Measurements from ENCODE around the gene RASL12.
"Not testable (repeated sequence)": the region's sequence is repeated elsewhere in the genome, so short reads cannot be mapped to it uniquely, and the experiment has no call there.

Gene RASL12

GRCh38 chr15:65079580-65079979, 11.8 kb upstream of the RASL12 start:
- Histone ChIP-seq H3K9ac (ENCODE audit: low read length) (no peak overlapping the region), H3K27me3 (ENCODE audit: control insufficient read depth, insufficient read depth, low read length) (no peaks in the 10 kb centered on the region), H3K36me3 (ENCODE audit: control insufficient read depth, low read depth, low read length) (no peaks in the 10 kb centered on the region), H3K4me1 (ENCODE audit: control insufficient read depth, low read depth, low read length) (peaks cover 25% of the 10 kb centered on the region), H3K4me3 (ENCODE audit: low read length) (no peak overlapping the region), H3K9me3 (ENCODE audit: control insufficient read depth, low read depth, low read length) (no peaks in the 10 kb centered on the region), H3K27ac (ENCODE audit: low read length) (no peak overlapping the region)

GRCh38 chr15:65077981-65078352, 10.2 kb upstream of the RASL12 start:
- no peaks in the 10 kb centered on the region for H3K27me3 ChIP-seq (ENCODE audit: control insufficient read depth, insufficient read depth, low read length)
- no peak overlapping the region for H3K27ac ChIP-seq (ENCODE audit: low read length)
- no peak overlapping the region for H3K4me3 ChIP-seq (ENCODE audit: low read length)
- no peaks in the 10 kb centered on the region for H3K9me3 ChIP-seq (ENCODE audit: control insufficient read depth, low read depth, low read length)
- no peak overlapping the region for H3K9ac ChIP-seq (ENCODE audit: low read length)
- H3K36me3 ChIP-seq (ENCODE audit: control insufficient read depth, low read depth, low read length) = no peaks in the 10 kb centered on the region
- peaks cover 9% of the 10 kb centered on the region for H3K4me1 ChIP-seq (ENCODE audit: control insufficient read depth, low read depth, low read length)

GRCh38 chr15:65077291-65077980, 9.6 kb upstream of the RASL12 start:
- H3K27ac ChIP-seq (ENCODE audit: low read length) = no peak overlapping the region

GRCh38 chr15:65076486-65077290, 8.9 kb upstream of the RASL12 start, which contains the start of gene KBTBD13:
TSS of gene KBTBD13 (plus strand) at chr15:65076746. CDS start at chr15:65076816, 70 bp downstream.
- H3K27ac ChIP-seq (ENCODE audit: low read length) = no peak within 1 kb of the TSS
- no peaks in the 10 kb centered on the region for H3K9me3 ChIP-seq (ENCODE audit: control insufficient read depth, low read depth, low read length)
- H3K9ac ChIP-seq (ENCODE audit: low read length) = no peak within 1 kb of the TSS

More at GRCh38 chr15:65077291-65077980, 9.6 kb upstream of the RASL12 start:
- H3K4me1 ChIP-seq (ENCODE audit: control insufficient read depth, low read depth, low read length) = peaks cover 4% of the 10 kb centered on the region
- no peaks in the 10 kb centered on the region for H3K36me3 ChIP-seq (ENCODE audit: control insufficient read depth, low read depth, low read length)
- H3K27me3 ChIP-seq (ENCODE audit: control insufficient read depth, insufficient read depth, low read length) = no peaks in the 10 kb centered on the region
- H3K4me3 ChIP-seq (ENCODE audit: low read length) = no peak overlapping the region
- no peaks in the 10 kb centered on the region for H3K9me3 ChIP-seq (ENCODE audit: control insufficient read depth, low read depth, low read length)
- no peak overlapping the region for H3K9ac ChIP-seq (ENCODE audit: low read length)

GRCh38 chr15:65075607-65076395, 8.0 kb upstream of the RASL12 start:
- H3K4me1 ChIP-seq (ENCODE audit: control insufficient read depth, low read depth, low read length); H3K4me3 ChIP-seq (ENCODE audit: low read length); H3K36me3 ChIP-seq (ENCODE audit: control insufficient read depth, low read depth, low read length); H3K9ac ChIP-seq (ENCODE audit: low read length); H3K9me3 ChIP-seq (ENCODE audit: control insufficient read depth, low read depth, low read length); H3K27ac ChIP-seq (ENCODE audit: low read length); H3K27me3 ChIP-seq (ENCODE audit: control insufficient read depth, insufficient read depth, low read length): not testable (repeated sequence)

More at GRCh38 chr15:65076486-65077290, 8.9 kb upstream of the RASL12 start, which contains the start of gene KBTBD13:
- no peaks in the 10 kb centered on the region for H3K4me1 ChIP-seq (ENCODE audit: control insufficient read depth, low read depth, low read length)
- H3K4me3 ChIP-seq (ENCODE audit: low read length) = no peak within 1 kb of the TSS
- H3K27me3 ChIP-seq (ENCODE audit: control insufficient read depth, insufficient read depth, low read length) = no peaks in the 10 kb centered on the region
- H3K36me3 ChIP-seq (ENCODE audit: control insufficient read depth, low read depth, low read length) = no peaks in the 10 kb centered on the region

GRCh38 chr15:65074946-65075345, 7.2 kb upstream of the RASL12 start:
- not testable (repeated sequence) for H3K9me3 ChIP-seq (ENCODE audit: control insufficient read depth, low read depth, low read length); H3K27ac ChIP-seq (ENCODE audit: low read length); H3K4me1 ChIP-seq (ENCODE audit: control insufficient read depth, low read depth, low read length); H3K27me3 ChIP-seq (ENCODE audit: control insufficient read depth, insufficient read depth, low read length); H3K9ac ChIP-seq (ENCODE audit: low read length); H3K4me3 ChIP-seq (ENCODE audit: low read length); H3K36me3 ChIP-seq (ENCODE audit: control insufficient read depth, low read depth, low read length)

GRCh38 chr15:65072617-65073016, 4.8 kb upstream of the RASL12 start:
- Histone ChIP-seq H3K4me1 (ENCODE audit: control insufficient read depth, low read depth, low read length) (peaks cover 4% of the 10 kb centered on the region), H3K9me3 (ENCODE audit: control insufficient read depth, low read depth, low read length) (no peaks in the 10 kb centered on the region), H3K9ac (ENCODE audit: low read length) (no peak overlapping the region), H3K36me3 (ENCODE audit: control insufficient read depth, low read depth, low read length) (no peaks in the 10 kb centered on the region), H3K27ac (ENCODE audit: low read length) (no peak overlapping the region), H3K27me3 (ENCODE audit: control insufficient read depth, insufficient read depth, low read length) (peaks cover under 1% of the 10 kb centered on the region), H3K4me3 (ENCODE audit: low read length) (no peak overlapping the region)

GRCh38 chr15:65072027-65072426, 4.2 kb upstream of the RASL12 start:
- H3K36me3 ChIP-seq (ENCODE audit: control insufficient read depth, low read depth, low read length) = no peaks in the 10 kb centered on the region
- no peak overlapping the region for H3K27ac ChIP-seq (ENCODE audit: low read length)
- no peak overlapping the region for H3K4me3 ChIP-seq (ENCODE audit: low read length)
- H3K27me3 ChIP-seq (ENCODE audit: control insufficient read depth, insufficient read depth, low read length) = peaks cover 6% of the 10 kb centered on the region
- peaks cover 6% of the 10 kb centered on the region for H3K4me1 ChIP-seq (ENCODE audit: control insufficient read depth, low read depth, low read length)
- H3K9ac ChIP-seq (ENCODE audit: low read length) = no peak overlapping the region
- H3K9me3 ChIP-seq (ENCODE audit: control insufficient read depth, low read depth, low read length) = no peaks in the 10 kb centered on the region

GRCh38 chr15:65071381-65071811, 3.6 kb upstream of the RASL12 start:
- Histone ChIP-seq H3K4me1 (ENCODE audit: control insufficient read depth, low read depth, low read length) (peaks cover 12% of the 10 kb centered on the region), H3K4me3 (ENCODE audit: low read length) (no peak overlapping the region), H3K27me3 (ENCODE audit: control insufficient read depth, insufficient read depth, low read length) (peaks cover 10% of the 10 kb centered on the region), H3K9ac (ENCODE audit: low read length) (no peak overlapping the region), H3K36me3 (ENCODE audit: control insufficient read depth, low read depth, low read length) (no peaks in the 10 kb centered on the region), H3K27ac (ENCODE audit: low read length) (no peak overlapping the region), H3K9me3 (ENCODE audit: control insufficient read depth, low read depth, low read length) (no peaks in the 10 kb centered on the region)

GRCh38 chr15:65069779-65070546, 2.2 kb upstream of the RASL12 start:
- H3K4me3 ChIP-seq (ENCODE audit: low read length) = no peak overlapping the region
- H3K4me1 ChIP-seq (ENCODE audit: control insufficient read depth, low read depth, low read length) = peaks cover 12% of the 10 kb centered on the region
- H3K27me3 ChIP-seq (ENCODE audit: control insufficient read depth, insufficient read depth, low read length) = peaks cover 10% of the 10 kb centered on the region
- H3K9me3 ChIP-seq (ENCODE audit: control insufficient read depth, low read depth, low read length) = no peaks in the 10 kb centered on the region
- H3K36me3 ChIP-seq (ENCODE audit: control insufficient read depth, low read depth, low read length) = no peaks in the 10 kb centered on the region
- no peak overlapping the region for H3K27ac ChIP-seq (ENCODE audit: low read length)
- H3K9ac ChIP-seq (ENCODE audit: low read length) = no peak overlapping the region

- Histone ChIP-seq H3K36me3 (ENCODE audit: control insufficient read depth, low read depth, low read length) (no peaks in the 10 kb centered on the region), H3K27me3 (ENCODE audit: control insufficient read depth, insufficient read depth, low read length) (peaks cover 10% of the 10 kb centered on the region), H3K27ac (ENCODE audit: low read length) (no peak overlapping the region), H3K9me3 (ENCODE audit: control insufficient read depth, low read depth, low read length) (no peaks in the 10 kb centered on the region), H3K9ac (ENCODE audit: low read length) (no peak overlapping the region), H3K4me3 (ENCODE audit: low read length) (no peak overlapping the region), H3K4me1 (ENCODE audit: control insufficient read depth, low read depth, low read length) (peaks cover 12% of the 10 kb centered on the region)
These were observed 1.4 kb upstream of the RASL12 start for GRCh38 chr15:65069179-65069578.
